Measurements from ENCODE around the gene HOMER3.

HOMER3 gene

GRCh38 chr19:18900700-18901481, 40.1 kb downstream of the HOMER3 start:
- DNase-seq: no peak

GRCh38 chr19:18899624-18900560, 41.1 kb downstream of the HOMER3 start:
- DNase-seq: no peak

- no peak for DNase-seq
These were observed 42.2 kb downstream of the HOMER3 start for GRCh38 chr19:18898607-18899408.

- no peak for DNase-seq
These were observed 42.9 kb downstream of the HOMER3 start for GRCh38 chr19:18898081-18898606.

GRCh38 chr19:18897094-18898029, 43.7 kb downstream of the HOMER3 start:
- no peak for DNase-seq

- no peak for DNase-seq
These were observed 44.6 kb downstream of the HOMER3 start for GRCh38 chr19:18896421-18896841.

GRCh38 chr19:18895824-18896341, 45.1 kb downstream of the HOMER3 start, which contains the start of gene CERS1:
Gene CERS1 (minus strand): TSS chr19:18896158. CDS start chr19:18896072, 86 bp downstream.
- no peak for DNase-seq

- DNase-seq: no peak
These were observed 45.8 kb downstream of the HOMER3 start for GRCh38 chr19:18895038-18895823.

- DNase-seq: no peak
These were observed 46.6 kb downstream of the HOMER3 start for GRCh38 chr19:18894254-18895037.

GRCh38 chr19:18893587-18894253, 47.3 kb downstream of the HOMER3 start:
- no peak for DNase-seq

GRCh38 chr19:18889949-18890745, 50.9 kb downstream of the HOMER3 start:
- no peak for DNase-seq

GRCh38 chr19:18886972-18887371, 54.0 kb downstream of the HOMER3 start:
- no peak for DNase-seq

- no peak for DNase-seq
These were observed 57.3 kb downstream of the HOMER3 start for GRCh38 chr19:18883526-18884304.

- DNase-seq: no peak
These were observed 59.5 kb downstream of the HOMER3 start for GRCh38 chr19:18881491-18881890.

GRCh38 chr19:18879579-18880373, 61.2 kb downstream of the HOMER3 start:
- DNase-seq: no peak

Data from activated CD4-positive, alpha-beta T cell treated with anti-CD3 and anti-CD28 coated beads for 4 hours (primary cell).